Ovary (tissue), 9 donors: ENCODE results near the gene NDUFA8. TPM values are rescaled to one million over a fixed set of nuclear protein-coding genes. Genes with fewer than 3 reads are reported as not detected.

ENCODE experiments used
- DNase-seq, 5 donors: peaks; one replicate each; pipeline ENCODE4 v3.0.0-alpha.2; 2019 to 2020
- H3K27ac ChIP-seq, 2 donors: fragments of 200-600 bp; one replicate each; pipeline versions ENCODE4 v1.5.1 to v1.8.0; 2019 to 2022
- H3K27me3 ChIP-seq: fragments of 200-600 bp; one replicate; pipeline ENCODE4 v1.8.0; 2022
- H3K36me3 ChIP-seq: fragments of 200-600 bp; sonication (generic); one replicate; pipeline ENCODE4 v1.5.1; 2019
- H3K4me1 ChIP-seq: one replicate; pipeline ENCODE4 v1.8.1; 2013; ENCODE audit warnings: mild to moderate bottlenecking, moderate library complexity; ENCODE audit not compliant: insufficient read depth
- H3K4me3 ChIP-seq: fragments of 200-600 bp; sonication (generic); one replicate; pipeline ENCODE4 v1.5.1; 2017
- H3K9me3 ChIP-seq, 2 donors: fragments of 200-600 bp in 1 of 2; sonication (generic) in 1 of 2; one replicate each; pipeline versions ENCODE4 v1.5.1 to v1.8.1; 2013 to 2019; ENCODE audit warnings: mild to moderate bottlenecking in 1 of 2, moderate library complexity in 1 of 2
- EP300 ChIP-seq: sonication (generic); formaldehyde crosslinking; IDR thresholded peaks from one replicate; pipeline ENCODE4 v1.6.1; 2017; ENCODE audit warnings: antibody characterized with exemption
- POLR2A ChIP-seq: fragments of 450-650 bp; IDR thresholded peaks from one replicate; pipeline ENCODE4 v1.6.1; 2017; ENCODE audit warnings: antibody characterized with exemption, mild to moderate bottlenecking, moderate library complexity
- WGBS, 3 donors: extraction: QIAGEN DNeasy Blood & Tissue Kit in 1 of 3; methylation state at CpG; one replicate each; pipeline versions ENCODE4 v1.1.5 to v1.1.7; 2013 to 2017; 5-methylcytosine and 5-hydroxymethylcytosine counted together
- intact Hi-C, 4 donors: fragments of 100-400 bp; cut with DNase I; formaldehyde crosslinking; loops; one replicate each; pipeline versions ENCODE4 v1.11.0 to v1.15.1; 2022 to 2023
- polyA plus RNA-seq, 2 donors: library from polyadenylated mRNA; stranded (reverse); fragments of 200-250 nt in 1 of 2; fragments of 350-450 nt in 1 of 2; fragmentation: Illumina TruSeq in 1 of 2; extraction: RNeasy Lipid Tissue Mini Kit (QIAGEN cat#74804) in 1 of 2; gene quantifications; one replicate each; pipeline ENCODE4 v1.2.3, GENCODE V29; 2013 to 2014
- total RNA-seq, 7 donors: library from RNA; depleted of rRNA in 2 of 7; stranded (reverse); fragments of >200 nt in 2 of 7; fragmentation: NEBNext Ultra II Directional in 3 of 7; extraction: Animal tissue kit (Norgen Biotek cat#: 25700) in 3 of 7; gene quantifications; one replicate each; pipeline versions ENCODE4 v1.1.0 to v1.2.4, GENCODE V29; 2016 to 2023
- TF ChIP-seq, protein P1 (sequence below), 3 donors: fragments of 450-650 bp in 2 of 3; fragments of 200-600 bp in 1 of 3; IDR thresholded peaks; one replicate each; pipeline versions ENCODE4 v1.5.1 to v1.8.0; 2016 to 2022; ENCODE audit warnings: antibody characterized with exemption in 3 of 3, mild to moderate bottlenecking in 1 of 3
- donor health status: DM: no; HTN: no; CAD: no; lungs with moderate emphysema.
- donor health status: DM: no; HTN: no; CAD: no.
- donor health status: Bipolar disorder and iron deficiency.
- donor health status: DM: yes; HTN: yes; CAD: no.
- donor health status: DM: no; HTN: no; CAD: no.
- donor health status: DM: yes; HTN: yes; CAD: no.

Gene NDUFA8
- total and polyA plus RNA-seq, 9 donors, result 17.2 to 88.0 (median 32.6) TPM

DNA sequence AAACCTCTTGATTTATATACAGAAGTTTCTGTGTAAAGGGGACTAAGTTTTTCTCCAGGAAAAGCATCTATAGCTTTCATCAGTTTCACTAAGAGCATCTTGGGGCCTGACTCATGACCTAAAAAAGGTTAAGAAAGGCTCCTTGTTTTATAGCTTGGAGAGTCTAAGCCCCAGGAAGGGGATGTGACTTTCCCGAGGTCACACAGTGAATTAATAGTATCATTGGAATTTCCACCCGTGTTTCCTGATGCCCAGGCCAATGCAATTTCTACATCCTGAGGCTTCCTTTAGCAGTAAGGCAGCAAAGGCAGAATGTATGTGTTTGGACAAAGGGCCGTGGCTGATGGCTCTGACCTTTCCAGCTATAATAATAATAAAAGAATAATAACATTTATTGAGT, 8.8 kb upstream of the NDUFA8 start:
- TF ChIP-seq, protein P1, sequence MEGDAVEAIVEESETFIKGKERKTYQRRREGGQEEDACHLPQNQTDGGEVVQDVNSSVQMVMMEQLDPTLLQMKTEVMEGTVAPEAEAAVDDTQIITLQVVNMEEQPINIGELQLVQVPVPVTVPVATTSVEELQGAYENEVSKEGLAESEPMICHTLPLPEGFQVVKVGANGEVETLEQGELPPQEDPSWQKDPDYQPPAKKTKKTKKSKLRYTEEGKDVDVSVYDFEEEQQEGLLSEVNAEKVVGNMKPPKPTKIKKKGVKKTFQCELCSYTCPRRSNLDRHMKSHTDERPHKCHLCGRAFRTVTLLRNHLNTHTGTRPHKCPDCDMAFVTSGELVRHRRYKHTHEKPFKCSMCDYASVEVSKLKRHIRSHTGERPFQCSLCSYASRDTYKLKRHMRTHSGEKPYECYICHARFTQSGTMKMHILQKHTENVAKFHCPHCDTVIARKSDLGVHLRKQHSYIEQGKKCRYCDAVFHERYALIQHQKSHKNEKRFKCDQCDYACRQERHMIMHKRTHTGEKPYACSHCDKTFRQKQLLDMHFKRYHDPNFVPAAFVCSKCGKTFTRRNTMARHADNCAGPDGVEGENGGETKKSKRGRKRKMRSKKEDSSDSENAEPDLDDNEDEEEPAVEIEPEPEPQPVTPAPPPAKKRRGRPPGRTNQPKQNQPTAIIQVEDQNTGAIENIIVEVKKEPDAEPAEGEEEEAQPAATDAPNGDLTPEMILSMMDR (IDR thresholded peaks at IDR 0.05), result no peak
- no peak for TF ChIP-seq EP300
- no peak for TF ChIP-seq POLR2A
- whole genome bisulfite sequencing, 3 donors, result 58 to 65% (median 64%) methylated on average over 3 of the region's 3 CpGs
- Histone ChIP-seq H3K4me1 (peaks cover 2% of the 10 kb centered on the region), H3K4me3 (no peak overlapping the region), H3K9me3 (no peaks in the 10 kb centered on the region), H3K27ac (no peak overlapping the region), H3K36me3 (no peaks in the 10 kb centered on the region), H3K27me3 (no peaks in the 10 kb centered on the region)
- intact Hi-C loops, result no loop called here
- no peak for DNase-seq

DNA sequence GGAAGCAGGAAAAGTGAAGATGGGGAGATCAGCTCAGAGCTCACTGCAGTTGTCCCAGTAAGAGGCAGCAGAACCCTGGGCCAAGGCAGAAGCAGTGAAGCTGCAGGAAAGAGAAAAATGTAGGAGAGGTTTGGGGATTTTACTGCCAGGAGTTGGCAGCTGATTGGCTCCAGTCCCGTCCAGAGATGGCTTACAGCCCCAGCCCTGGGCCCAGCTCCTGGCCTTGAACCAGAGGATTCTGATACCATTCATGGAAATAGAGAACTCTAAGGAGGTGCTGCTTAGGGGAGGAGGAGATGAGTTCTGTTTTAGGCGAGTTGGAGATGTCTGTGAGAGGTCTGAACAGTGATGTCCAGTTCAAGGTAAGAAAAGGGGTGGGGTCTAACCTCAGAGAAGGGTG, 4.7 kb upstream of the NDUFA8 start:
- H3K4me3 ChIP-seq, result no peak overlapping the region
- H3K36me3 ChIP-seq, result no peaks in the 10 kb centered on the region
- peaks cover 2% of the 10 kb centered on the region for H3K4me1 ChIP-seq
- intact Hi-C loops, result no loop called here
- DNase-seq, result peak; percentile 28 to 74 (median 45)
- WGBS, 3 donors, result 3 to 24% (median 4%) methylated on average over 2 of the region's 2 CpGs
- no peak overlapping the region for H3K27ac ChIP-seq
- H3K9me3 ChIP-seq, result no peaks in the 10 kb centered on the region
- TF ChIP-seq EP300 (no peak), POLR2A (no peak)
- TF ChIP-seq, protein P1 (IDR thresholded peaks at IDR 0.05), result no peak
- H3K27me3 ChIP-seq, result no peaks in the 10 kb centered on the region

DNA sequence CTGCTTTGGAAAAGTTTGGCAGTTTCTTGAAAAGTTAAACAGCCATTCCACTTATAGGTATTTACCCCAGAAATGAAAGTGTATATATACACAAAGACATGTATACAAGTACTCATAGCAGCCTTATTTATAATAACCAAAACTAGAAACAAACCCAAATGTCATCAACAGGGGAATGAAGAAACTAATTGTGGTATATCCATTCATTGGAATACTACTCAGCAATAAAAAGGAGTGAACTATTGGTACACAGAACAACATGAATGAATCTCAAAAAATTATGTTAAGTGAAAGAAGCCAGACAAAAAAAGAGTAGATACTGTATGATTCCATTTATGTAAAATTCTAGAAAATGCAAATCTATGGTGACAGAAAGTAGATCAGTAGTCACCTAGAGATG, 2.8 kb upstream of the NDUFA8 start:
- no peak overlapping the region for H3K27ac ChIP-seq
- H3K27me3 ChIP-seq, result no peaks in the 10 kb centered on the region
- intact Hi-C loops, result no loop called here
- H3K9me3 ChIP-seq, result no peaks in the 10 kb centered on the region
- TF ChIP-seq POLR2A (no peak), EP300 (no peak)
- TF ChIP-seq, protein P1 (IDR thresholded peaks at IDR 0.05), result no peak
- H3K4me1 ChIP-seq, result peaks cover 4% of the 10 kb centered on the region
- H3K36me3 ChIP-seq, result no peaks in the 10 kb centered on the region
- H3K4me3 ChIP-seq, result no peak overlapping the region
- no peak for DNase-seq

DNA sequence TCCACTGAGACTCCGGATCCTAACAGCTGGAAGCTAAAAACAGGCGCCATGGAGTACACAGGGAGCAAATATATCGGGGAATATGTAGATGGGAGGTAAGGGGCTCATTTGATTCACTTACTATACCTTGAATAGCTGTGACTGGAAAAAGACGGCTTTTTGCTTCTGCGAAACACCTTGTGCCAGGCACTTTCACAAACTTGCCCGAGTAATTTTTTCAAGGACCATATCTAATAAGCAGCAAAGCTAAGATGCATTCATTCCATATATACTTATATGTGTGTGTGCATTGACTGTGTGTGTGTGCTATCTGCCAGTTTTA, 307 bp upstream of the NDUFA8 start:
- H3K4me3 ChIP-seq, result peak overlapping the region; percentile 99
- no peaks in the 10 kb centered on the region for H3K36me3 ChIP-seq
- no peak for DNase-seq
- H3K9me3 ChIP-seq, result no peaks in the 10 kb centered on the region
- H3K27me3 ChIP-seq, result no peaks in the 10 kb centered on the region
- intact Hi-C loops, result no loop called here
- no peak overlapping the region for H3K27ac ChIP-seq
- peaks cover 4% of the 10 kb centered on the region for H3K4me1 ChIP-seq
- no peak for TF ChIP-seq POLR2A
- TF ChIP-seq, protein P1 (IDR thresholded peaks at IDR 0.05), result peak in 1 of 3 donors; percentile 3
- WGBS, 3 donors, result 4 to 10% (median 10%) methylated on average over 6 of the region's 6 CpGs

DNA sequence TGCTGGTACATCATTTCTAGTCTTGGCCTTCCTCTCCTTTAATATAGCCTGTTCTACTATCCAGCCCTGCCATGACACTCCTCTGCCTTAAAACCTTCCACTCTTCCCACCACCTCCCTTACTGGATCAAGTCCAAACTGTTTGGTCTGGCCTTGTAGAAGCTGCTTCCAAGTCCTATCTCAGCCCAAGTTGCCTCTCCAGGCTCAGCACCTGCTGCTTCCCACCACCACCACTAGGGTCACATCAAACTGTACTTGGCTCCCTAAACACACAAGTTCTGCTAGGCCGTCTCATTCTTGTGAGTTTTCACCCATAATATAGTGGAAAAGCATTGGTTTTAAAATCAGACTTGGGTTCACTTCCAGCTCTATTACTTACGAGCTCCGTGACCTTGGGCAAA, 1.4 kb downstream of the NDUFA8 start:
- Histone ChIP-seq H3K27ac (no peak overlapping the region), H3K27me3 (no peaks in the 10 kb centered on the region), H3K36me3 (no peaks in the 10 kb centered on the region), H3K4me3 (no peak overlapping the region), H3K9me3 (no peaks in the 10 kb centered on the region), H3K4me1 (peaks cover 2% of the 10 kb centered on the region)
- TF ChIP-seq EP300 (no peak), POLR2A (no peak)
- TF ChIP-seq, protein P1 (IDR thresholded peaks at IDR 0.05), result no peak
- intact Hi-C loops, result no loop called here
- no peak for DNase-seq
- WGBS, 3 donors, result 70 to 74% (median 73%) methylated on average over 3 of the region's 3 CpGs
